ENCODE data around the gene NR1I3. TPM values are rescaled to one million over a fixed set of nuclear protein-coding genes. Genes with fewer than 3 reads are reported as not detected.

NR1I3 gene
- total and polyA plus RNA-seq, 8 donors, result 0.48 to 1.5 (median 1.2) TPM; not detected in 2

GRCh38 chr1:161200992-161201835 lies 36.8 kb downstream of the NR1I3 start:
- TF ChIP-seq, protein P1, sequence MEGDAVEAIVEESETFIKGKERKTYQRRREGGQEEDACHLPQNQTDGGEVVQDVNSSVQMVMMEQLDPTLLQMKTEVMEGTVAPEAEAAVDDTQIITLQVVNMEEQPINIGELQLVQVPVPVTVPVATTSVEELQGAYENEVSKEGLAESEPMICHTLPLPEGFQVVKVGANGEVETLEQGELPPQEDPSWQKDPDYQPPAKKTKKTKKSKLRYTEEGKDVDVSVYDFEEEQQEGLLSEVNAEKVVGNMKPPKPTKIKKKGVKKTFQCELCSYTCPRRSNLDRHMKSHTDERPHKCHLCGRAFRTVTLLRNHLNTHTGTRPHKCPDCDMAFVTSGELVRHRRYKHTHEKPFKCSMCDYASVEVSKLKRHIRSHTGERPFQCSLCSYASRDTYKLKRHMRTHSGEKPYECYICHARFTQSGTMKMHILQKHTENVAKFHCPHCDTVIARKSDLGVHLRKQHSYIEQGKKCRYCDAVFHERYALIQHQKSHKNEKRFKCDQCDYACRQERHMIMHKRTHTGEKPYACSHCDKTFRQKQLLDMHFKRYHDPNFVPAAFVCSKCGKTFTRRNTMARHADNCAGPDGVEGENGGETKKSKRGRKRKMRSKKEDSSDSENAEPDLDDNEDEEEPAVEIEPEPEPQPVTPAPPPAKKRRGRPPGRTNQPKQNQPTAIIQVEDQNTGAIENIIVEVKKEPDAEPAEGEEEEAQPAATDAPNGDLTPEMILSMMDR (IDR thresholded peaks at IDR 0.05), result no peak
- Histone ChIP-seq H3K4me3 (peak overlapping the region; percentile 71 to 76), H3K27me3 (no peaks in the 10 kb centered on the region), H3K4me1 (peaks cover 29 to 71% of the 10 kb centered on the region in 2 donors), H3K9me3 (no peaks in the 10 kb centered on the region), H3K36me3 (peaks cover 0 to 15% of the 10 kb centered on the region in 2 donors), H3K27ac (peak overlapping the region; percentile 89 to 98)
- ATAC-seq, result peak; percentile 12
- peak in 2 of 4 donors; percentile 53 to 71 for DNase-seq
- intact Hi-C loops (cut with DNase I), result no loop called here

GRCh38 chr1:161200421-161200991 lies 37.5 kb downstream of the NR1I3 start:
- Histone ChIP-seq H3K4me1 (peaks cover 29 to 65% of the 10 kb centered on the region in 2 donors), H3K27me3 (no peaks in the 10 kb centered on the region), H3K27ac (peak overlapping the region; percentile 89 to 98), H3K36me3 (peaks cover 0 to 8% of the 10 kb centered on the region in 2 donors), H3K9me3 (no peaks in the 10 kb centered on the region), H3K4me3 (no peak overlapping the region)
- intact Hi-C loops (cut with DNase I), result no loop called here
- TF ChIP-seq, protein P1 (IDR thresholded peaks at IDR 0.05), result no peak
- DNase-seq (no peak), ATAC-seq (no peak)

GRCh38 chr1:161199506-161200139 lies 38.4 kb downstream of the NR1I3 start:
- H3K36me3 ChIP-seq, result peaks cover 0 to 4% of the 10 kb centered on the region in 2 donors
- H3K4me1 ChIP-seq, result peaks cover 32 to 65% of the 10 kb centered on the region in 2 donors
- H3K27ac ChIP-seq, result peak overlapping the region; percentile 89 to 98
- intact Hi-C loops (cut with DNase I), result no loop called here
- ATAC-seq (no peak), DNase-seq (no peak)
- H3K27me3 ChIP-seq, result no peaks in the 10 kb centered on the region
- TF ChIP-seq, protein P1 (IDR thresholded peaks at IDR 0.05), result no peak
- H3K4me3 ChIP-seq, result no peak overlapping the region
- H3K9me3 ChIP-seq, result no peaks in the 10 kb centered on the region

- Histone ChIP-seq H3K4me1 (peaks cover 32 to 65% of the 10 kb centered on the region in 2 donors), H3K4me3 (peak within 1 kb of the TSS; percentile 9 to 30), H3K27me3 (no peaks in the 10 kb centered on the region), H3K27ac (peak within 1 kb of the TSS; percentile 89 to 98), H3K36me3 (no peaks in the 10 kb centered on the region), H3K9me3 (no peaks in the 10 kb centered on the region)
- TF ChIP-seq, protein P1 (IDR thresholded peaks at IDR 0.05), result no peak
- ATAC-seq (peak; percentile 9), DNase-seq (peak in 3 of 4 donors; percentile 54 to 86 (median 70))
- intact Hi-C loops (cut with DNase I), result no loop called here
These were observed 39.0 kb downstream of the NR1I3 start, which contains the start of gene ADAMTS4 for GRCh38 chr1:161198897-161199431. ADAMTS4 (minus strand) TSS chr1:161199054; CDS start chr1:161198627, 427 bp downstream.
